ENCODE data around the gene MSMP.

MSMP gene

DNA sequence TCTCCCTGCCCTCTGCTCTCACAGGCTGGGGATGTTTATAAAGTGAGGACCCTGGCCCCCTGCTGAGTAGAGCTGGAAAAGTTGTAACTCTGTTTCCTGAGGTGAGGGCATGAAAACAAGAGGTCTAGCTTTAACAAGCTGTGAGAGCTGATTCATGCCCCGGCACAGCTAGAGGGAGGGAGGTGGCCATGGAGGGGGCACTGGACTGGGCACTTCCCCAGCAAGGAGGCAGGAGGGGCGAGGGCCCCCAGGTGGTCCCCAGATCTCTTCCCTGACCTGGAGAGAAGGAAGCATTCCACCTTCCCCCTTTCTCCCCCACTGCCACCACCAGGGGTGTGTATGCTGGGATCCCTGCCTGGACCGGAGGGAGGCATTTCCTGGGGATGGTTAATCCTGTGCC lies at the start of gene MSMP:
Gene MSMP (minus strand): TSS at position 13 of the 400 bp plus-strand sequence. CDS start 147 bp downstream, outside the sequence.
- DNase-seq, result no peak

DNA sequence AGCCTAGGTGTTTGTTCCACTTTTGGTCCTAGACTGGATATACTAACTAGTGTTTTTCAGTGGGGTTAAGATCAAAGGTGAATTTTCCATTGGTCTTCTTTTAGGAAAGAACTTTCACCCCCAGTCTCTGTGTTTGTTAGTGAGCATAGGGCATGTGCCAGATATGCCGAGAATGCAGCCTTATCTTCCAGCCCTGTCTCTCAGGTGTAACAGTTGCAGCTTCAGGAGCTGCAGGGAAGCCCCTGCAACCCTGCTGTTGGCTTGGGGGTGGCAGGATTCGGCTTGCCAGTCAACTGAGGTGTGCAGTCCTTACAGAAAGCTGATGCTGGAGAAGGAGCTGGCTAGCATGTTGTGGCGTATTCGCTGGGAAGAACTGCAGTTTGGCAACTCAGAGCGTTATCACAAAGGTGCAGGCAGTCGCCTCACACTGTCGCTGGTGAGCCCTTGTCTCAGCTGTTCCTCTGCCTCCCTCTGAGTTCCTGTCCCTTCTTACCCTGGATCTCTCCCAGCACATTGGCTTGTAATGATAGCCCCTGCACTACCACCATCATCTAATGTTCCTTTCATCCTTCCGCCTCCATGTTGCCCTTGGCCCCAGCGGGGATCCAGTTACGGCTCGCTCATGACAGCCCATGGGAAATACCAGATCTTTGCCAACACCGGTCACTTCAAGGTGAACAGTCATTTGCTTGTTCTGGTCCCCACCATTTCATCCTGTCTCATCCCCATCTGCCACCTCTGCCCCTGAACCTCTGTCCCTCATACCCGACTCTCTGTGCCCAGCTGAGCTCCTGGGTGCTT lies 47.5 kb upstream of the MSMP start:
- DNase-seq, result no peak

- DNase-seq, result no peak
These were observed 46.5 kb upstream of the MSMP start for GRCh38 chr9:35800530-35800929.

DNA sequence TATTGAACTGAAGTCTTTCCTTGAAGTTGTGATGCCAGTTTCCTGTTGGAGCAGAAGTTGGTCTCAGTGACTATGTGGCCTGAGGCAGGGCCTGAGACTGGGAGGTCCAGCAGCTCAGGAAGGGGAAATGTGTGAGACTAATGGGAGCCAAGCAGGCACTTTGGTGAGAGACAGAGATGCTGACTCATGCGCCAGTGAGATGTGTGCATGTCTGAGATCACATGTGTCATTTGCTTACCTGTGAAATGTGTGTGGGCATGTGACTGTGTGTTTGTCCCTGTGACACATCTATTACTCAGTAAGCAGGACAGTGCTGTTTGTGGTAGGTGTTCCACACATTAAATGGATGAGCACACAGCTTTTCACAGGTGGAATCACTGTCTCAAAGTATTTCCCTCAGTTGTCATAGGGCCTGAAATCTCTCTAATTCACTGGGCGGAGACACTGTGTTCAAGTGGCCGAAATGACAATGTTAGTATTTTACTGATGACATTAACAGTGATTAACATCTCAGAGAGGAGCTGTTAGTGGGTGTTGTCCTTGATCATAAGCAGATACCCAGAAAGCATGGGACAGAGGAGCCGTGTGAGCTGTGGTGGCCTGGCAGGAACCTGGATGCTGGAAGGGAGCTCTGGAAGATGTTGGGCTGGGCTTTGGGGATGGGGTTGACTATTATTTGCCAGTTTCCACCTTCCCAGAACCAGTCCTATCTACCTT lies 44.7 kb upstream of the MSMP start:
- DNase-seq, result no peak

GRCh38 chr9:35797311-35798109 lies 43.4 kb upstream of the MSMP start:
- DNase-seq, result no peak

- DNase-seq, result no peak
These were observed 41.6 kb upstream of the MSMP start for GRCh38 chr9:35795695-35796094.

DNA sequence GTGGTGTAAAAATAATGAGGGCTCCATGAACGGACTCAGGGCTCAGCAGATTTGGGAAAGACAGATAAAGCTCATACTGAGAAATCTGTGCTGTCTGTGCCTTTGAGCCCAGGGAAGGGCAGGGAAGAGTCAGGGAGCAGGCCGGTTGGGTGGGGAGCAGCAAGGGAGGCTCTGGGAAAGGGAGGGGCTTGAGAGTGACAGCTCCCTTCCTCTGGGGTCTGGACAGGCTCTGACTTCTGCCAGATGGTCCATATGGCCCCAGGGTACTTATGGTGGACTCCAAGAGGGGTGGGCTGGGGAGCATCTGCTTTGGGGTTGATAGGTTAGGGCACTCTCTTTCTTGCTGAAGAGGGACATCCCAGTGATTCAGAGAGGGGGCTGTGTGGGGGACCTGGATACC lies 39.4 kb upstream of the MSMP start:
- DNase-seq, result no peak

- no peak for DNase-seq
These were observed 38.8 kb upstream of the MSMP start for GRCh38 chr9:35792826-35793225.

GRCh38 chr9:35792024-35792813 lies 38.1 kb upstream of the MSMP start:
- DNase-seq, result no peak

DNA sequence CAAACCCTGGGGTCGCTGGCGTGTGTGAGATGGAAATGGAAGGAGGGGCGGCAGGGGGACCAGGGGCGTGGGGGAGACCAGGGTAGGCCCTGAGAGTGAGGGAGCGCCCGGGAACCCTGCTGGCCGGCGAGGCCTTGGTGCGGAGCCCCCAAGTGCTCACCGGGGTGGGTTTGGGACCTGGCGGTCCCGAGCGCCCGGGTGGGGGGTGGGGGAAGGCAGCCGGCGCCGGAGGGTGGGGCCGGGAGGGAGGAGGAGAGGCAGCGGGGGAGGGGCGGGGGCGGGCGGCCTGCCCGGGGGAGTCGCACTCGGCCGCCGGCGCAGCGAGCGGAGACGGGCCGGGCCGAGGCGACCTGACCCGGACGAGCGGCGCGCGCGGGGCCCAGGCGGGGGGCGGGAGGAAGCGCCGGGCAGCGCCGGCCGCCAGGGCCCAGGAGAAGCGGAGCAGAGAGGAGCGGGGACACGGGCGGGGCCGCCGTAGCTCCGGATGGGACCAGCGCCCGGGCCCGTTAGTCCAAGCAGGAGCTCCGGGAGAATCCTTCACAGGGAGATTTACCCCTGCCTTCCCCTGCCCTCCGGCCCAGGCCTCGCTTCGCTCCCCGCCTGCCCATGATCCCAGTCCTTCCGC lies 37.3 kb upstream of the MSMP start, which contains the start of gene NPR2:
Gene NPR2 (plus strand): TSS at position 295 of the 625 bp plus-strand sequence. CDS start 818 bp downstream, outside the sequence.
- no peak for DNase-seq

DNA sequence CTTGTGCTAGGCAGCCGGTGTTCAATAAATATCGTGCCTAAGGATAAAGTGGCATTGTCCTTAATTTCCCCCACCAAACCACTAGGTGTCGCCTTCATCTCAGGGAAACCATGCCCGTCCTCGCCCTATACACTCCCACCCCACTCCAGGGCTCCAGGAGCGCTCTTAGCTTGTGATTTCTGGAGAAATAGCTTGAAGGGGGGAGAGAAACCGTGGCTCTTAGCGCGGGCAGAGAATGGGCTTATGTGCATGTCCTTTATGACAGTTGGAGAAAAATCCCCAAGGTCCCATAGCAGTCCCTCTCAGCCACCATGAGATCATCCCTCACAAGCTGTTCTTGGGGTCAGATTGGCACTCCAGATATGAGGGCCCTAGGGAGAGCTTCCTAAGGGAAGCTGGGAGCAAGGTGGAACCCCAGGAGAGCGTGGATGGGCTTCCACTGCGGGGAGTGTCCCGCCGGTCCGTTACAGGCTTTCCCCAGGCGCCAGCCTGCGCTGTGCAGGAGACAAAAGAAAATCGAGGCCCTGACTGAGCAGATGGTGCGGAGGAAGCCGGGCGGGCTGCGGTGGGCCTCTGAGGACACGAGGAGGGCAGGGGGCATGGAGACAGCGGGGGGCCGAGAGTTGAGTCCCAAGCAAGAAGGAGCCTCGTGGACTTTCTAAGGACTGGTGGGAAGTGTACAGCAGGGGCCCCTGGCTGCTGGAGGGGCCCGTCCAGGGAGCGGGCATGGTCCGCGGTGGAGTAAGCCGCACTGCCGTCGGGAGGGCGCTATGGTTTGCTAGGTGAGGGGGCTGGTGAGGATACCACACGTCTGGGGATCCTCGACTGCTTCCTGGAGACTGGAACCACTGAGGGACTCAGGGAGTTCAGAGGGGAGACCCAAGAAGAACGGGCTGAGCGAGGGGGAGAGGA lies 36.6 kb upstream of the MSMP start:
- DNase-seq, result peak; percentile 68

GRCh38 chr9:35790025-35790384 lies 35.9 kb upstream of the MSMP start:
- DNase-seq, result no peak

DNA sequence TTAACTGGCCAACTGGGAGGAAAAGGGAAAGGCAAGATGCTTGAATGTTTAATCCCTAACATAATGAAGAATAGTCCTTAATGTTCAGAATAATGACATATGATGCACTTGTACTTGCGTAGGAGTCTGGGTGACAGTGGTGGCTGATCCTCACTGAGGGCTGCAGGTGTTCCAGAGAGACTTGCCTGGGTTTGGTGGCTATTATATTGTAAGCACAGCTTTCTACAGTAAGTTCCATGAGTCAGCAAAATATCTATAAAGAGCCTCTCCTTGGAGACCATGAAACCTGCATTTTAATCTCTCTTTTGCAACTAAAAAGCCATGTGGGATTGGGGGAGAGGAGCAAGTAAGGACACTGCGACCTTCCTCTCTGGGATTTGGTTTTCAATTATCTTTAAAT lies 35.5 kb upstream of the MSMP start:
- no peak for DNase-seq

GRCh38 chr9:35783418-35783817 lies 29.3 kb upstream of the MSMP start:
- no peak for DNase-seq

- no peak for DNase-seq
These were observed 27.0 kb upstream of the MSMP start for GRCh38 chr9:35781066-35781465.

DNA sequence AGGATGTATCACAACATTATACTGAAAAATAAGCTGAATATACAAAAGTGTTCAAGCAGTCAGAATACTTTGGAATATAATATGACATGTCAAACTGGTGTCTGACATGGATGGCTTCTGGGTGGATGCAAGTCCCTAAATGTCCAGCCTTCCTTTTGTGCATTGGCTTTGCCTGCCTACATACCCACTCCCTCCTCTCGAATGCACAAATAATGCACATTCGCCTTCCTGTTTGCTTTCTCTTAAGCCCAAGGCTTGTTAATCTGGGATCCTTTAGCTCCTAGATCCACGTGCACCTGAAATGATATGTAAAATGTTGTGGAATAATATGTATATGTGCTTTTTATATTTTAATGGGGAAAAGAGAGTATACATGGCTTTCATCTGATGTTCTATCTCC lies 24.4 kb upstream of the MSMP start:
- no peak for DNase-seq

GRCh38 chr9:35776018-35776417 lies 21.9 kb upstream of the MSMP start:
- DNase-seq, result peak; percentile 92

DNA sequence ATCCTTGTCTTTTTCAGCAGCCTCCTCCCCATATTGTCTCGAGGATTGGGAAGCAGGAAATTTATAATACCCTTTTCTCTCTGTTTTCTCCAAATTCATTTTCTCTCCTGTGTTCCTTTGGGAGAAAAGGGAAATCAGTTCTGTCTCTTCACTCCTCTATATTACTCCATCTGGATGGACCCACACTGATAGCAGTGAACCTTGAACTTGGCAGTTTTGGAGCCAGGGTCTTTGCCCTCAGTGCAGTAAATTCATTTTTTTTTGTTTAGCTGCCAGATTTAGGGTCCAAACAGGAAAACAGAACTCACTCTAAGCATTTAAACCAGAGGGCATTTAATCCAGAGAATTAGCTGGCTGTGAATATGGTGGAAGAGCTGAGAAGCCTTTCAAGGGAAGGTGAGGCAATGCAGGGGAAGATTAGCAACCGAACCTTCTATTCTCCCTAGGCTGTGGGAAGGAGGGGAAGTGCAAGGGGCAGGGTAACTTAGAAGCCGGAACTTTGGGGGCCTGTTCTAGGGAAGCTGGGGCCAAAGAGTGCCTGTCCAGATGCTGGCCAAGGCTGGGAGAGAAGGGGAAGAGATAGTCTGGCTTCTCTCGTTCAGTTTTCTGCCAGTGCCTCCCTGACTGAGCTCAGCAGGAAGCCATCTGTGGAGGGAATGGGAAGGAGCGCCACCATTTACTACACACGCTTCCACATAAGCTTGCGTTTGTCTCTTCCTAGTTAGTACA lies 21.0 kb upstream of the MSMP start:
- DNase-seq, result peak; percentile 35

- peak; percentile 18 for DNase-seq
These were observed 17.9 kb upstream of the MSMP start for GRCh38 chr9:35771943-35772342.

DNA sequence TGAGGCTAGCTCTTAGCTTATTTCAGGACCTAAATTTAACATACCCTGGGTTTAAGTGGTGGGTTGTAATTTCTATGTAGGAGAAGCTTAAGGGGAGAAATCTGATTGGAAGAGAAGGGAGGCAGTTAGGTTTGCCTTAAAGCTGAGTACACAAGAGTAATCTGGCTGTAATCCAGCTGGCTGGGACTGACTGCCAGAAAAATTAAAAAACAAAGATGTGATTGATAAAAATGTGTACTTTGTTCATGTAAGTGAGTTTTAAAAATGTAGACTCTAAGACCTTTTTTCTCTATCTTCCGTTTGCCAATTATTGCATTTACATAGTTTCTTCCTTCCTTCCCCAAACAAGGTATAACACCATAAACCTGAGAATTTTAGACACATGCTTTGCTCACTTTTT lies 17.5 kb upstream of the MSMP start:
- peak; percentile 64 for DNase-seq
